GM21528 (cell line): ENCODE data around the gene STRADB.
A peak's percentile ranks its signal among the peaks of the same experiment; 100 is the strongest.
"Not testable (repeated sequence)": the region's sequence is repeated elsewhere in the genome, so short reads cannot be mapped to it uniquely, and the experiment has no call there.

ENCODE experiments used
- ATAC-seq: cut with Tn5 transposase; IDR thresholded peaks from one replicate; pipeline ENCODE4 v1.9.1; 2021; ENCODE audit warnings: mild to moderate bottlenecking, moderate library complexity; ENCODE audit not compliant: unreplicated experiment, low FRiP score

Gene STRADB

DNA sequence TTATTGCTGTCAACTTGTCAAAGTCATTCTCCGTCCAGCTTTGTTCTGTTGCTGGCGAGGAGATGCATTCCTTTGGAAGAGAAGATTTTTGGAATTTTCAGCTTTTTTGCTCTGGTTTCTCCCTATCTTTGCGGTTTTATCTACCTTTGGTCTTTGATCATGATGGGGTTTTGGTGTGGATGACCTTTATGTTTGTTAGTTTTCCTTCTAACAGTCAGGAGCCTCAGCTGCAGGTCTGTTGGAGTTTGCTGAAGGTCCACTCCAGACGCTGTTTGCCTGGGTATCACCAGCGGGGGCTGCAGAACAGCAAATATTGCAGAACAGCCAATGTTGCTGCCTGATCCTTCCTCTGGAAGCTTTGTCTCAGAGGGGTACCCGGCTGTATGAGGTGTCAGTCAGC lies 21.7 kb upstream of the STRADB start:
- ATAC-seq = not testable (repeated sequence)

DNA sequence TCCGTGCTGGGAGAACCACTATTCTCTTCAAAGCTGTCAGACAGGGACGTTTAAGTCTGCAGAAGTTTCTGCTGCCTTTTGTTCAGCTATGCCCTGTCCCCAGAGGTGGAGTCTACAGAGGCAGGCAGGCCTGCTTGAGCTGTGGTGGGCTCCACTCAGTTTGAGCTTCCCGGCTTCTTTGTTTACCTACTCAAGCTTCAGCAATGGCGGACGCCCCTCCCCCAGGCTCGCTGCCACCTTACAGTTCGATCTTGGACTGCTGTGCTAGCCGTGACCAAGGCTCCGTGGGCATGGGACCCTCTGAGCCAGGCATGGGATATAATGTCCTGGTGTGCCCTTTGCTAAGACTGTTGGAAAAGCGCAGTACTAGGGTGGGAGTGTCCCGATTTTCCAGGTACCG lies 21.2 kb upstream of the STRADB start:
- ATAC-seq = not testable (repeated sequence)

DNA sequence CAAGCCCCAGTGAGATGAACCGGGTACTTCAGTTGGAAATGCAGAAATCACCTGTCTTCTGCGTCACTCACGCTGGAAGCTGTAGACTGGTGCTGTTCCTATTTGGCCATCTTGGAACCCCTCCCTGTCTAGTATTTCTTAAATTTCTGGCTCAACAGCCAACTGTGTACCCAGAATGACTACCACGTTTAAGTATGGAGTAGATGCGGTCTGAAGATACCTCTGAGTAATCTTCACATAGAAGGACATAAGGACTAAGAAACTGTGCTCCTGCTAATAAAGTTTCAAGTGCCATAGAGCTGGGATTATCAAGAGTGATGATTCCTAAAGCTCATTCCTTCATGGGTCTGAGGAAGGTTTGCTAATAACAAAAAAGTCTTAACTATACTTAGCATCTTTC lies 20.7 kb upstream of the STRADB start:
- no peak for ATAC-seq

DNA sequence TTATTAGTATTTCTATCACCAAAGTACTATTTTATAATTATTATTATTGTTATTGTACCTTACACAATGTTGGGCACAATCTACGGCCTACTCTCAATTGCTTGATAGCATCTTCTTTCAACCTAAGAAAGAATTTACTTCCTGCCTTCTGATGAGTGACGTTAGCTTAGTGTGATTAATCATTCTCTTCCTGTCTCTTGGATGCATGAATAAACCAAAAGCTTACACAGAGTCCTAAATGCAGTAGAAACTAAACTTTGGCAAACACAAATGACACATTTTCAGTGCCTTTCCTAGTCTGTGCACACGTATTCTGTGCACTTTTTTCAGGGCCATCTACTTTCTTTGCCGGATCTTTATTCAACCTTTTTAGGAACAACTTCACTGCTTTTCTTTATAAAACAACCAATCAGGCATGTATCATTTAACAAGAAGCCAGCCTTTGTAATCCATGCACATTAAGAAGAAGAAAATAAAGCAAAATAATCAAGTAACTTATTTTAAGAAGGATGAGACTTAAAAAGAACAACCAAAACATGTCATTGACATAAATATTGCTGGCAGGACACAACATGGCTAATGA lies 19.4 kb upstream of the STRADB start:
- no peak for ATAC-seq

DNA sequence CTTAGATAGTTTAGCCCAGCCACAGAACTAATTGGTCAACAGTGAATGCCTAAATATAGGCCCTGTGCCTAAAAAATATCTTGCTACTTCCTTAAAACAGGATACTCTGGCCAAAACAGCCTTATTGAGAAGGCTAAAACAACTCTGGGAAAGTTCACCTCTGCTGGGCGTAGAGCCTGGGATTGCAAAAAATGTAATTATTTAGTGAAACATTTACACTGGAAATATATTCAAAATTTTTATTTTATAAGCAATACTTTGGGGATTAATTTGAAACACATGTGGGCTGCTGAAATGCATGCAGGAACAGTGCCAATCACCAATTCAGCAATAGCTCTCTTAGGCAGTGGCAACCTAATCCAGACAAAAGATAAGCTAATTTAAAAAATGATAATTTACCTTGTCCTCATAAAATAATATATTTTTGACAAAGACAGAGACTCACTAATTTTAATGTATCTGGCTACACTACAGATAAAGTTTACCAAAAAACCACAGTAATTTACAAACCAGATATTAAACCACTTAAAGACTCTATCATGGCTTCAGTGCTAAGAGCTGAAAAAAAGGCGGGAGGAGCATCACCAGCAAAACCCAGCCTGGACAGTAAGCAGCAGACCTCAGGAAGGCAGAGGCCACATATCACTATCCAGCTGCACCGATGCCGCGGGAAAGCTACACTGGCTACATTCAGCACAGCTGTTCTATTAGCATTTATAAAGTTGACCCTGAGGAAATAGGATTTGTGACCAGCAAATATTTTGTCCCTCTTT lies 18.7 kb upstream of the STRADB start:
- no peak for ATAC-seq

DNA sequence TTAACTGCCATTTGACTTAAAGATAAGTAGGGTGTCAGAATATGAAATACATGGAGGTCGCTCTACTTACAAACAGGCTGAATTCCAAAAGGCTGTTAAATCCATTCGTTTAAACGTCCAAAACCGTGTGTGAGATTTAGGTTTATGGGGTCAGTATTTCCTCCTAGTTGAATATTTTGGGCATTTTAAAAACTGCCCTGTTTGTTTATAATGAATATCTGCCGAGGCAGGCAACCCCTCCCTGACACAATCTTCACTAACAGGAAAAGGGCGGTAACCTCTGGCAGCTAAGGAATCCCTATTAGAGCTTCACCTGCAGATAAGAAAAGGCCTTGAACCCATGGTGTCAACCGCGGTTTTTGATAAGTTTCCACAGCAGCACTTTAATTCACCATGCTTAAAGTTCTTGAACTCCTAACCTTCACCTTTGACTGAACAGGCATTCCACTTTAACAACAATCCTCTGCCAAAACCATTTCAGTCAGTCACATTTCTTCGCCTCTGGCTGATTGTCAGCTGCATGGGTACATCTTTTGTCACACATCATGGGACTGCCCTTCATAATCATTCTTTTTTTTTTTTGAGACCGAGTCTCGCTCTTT lies 18.0 kb upstream of the STRADB start:
- no peak for ATAC-seq

DNA sequence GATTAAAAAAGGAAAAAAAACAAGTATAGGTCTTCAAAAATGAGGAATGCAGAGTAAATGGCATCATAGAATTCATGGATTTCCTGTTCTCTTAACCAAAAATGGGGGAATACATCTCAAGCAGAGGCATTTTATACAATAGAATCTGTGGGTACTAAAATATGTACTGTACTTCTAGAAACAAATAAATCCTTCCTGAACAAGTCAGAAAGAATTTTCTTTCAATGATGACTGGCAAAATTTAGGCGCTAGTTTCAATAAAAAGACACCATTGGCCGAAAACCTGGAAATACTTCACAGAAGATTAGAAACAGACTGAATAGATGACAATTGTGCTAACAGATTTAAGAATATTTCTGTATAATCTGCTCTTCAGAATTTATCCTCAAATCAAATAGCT lies 15.4 kb upstream of the STRADB start:
- ATAC-seq = no peak

DNA sequence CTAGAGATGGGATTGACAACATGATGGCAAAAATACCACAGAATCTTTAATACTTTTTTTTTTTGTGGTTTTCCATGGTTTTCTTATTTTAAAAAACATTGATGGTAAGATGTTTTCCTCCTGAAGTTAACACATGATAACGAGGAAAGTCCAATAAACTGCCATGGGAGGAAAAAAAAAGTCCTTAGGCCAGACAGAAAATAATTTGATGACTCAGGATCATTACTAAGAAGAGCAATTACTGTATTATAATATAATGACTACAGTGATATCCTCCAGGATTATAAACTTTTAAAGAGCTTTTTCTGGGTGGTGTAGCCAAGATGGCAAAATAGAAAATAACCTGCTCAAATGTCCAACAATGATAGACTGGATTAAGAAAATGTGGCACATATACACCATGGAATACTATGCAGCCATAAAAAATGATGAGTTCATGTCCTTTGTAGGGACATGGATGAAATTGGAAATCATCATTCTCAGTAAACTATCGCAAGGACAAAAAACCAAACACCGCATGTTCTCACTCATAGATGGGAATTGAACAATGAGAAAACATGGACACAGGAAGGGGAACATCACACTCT lies 12.1 kb upstream of the STRADB start:
- not testable (repeated sequence) for ATAC-seq

DNA sequence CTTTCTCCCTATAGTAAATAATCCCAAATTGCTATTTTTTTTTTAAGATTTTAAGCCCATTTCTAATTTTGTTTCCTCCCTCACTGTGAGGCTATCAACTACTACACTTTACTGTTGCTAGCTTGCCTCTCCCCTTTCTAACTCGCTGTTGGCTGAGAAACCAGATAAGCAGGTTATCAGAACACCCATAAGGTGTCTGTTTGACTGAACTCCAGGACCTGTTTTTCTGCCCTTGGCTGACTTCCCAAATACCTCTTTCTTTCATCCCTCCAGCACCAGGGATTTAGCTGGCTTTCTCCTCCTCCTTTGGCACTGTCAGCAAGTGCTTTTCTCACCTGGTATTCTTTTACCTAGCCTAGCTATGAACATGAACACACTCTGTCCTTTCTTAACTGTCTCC lies 11.4 kb upstream of the STRADB start:
- no peak for ATAC-seq

DNA sequence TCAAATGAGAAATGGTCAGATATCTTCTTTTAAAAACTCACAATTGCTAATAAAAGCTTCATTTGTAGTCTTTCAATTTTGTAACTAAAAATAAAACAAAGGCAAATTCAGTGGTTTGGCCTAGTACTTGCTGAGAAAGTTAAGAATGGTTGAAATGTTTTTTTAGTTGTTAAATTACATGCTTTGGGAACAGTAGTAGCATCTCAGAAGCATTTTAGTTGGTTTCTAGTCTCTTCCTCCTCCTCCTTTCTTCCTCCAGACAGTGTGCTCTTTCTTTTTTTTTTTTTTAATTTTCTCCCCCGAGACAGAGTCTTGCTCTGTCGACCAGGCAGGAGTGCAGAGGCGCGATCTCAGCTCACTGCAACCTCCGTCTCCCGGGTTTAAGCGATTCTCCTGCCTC lies 10.1 kb upstream of the STRADB start:
- ATAC-seq = peak; percentile 52

DNA sequence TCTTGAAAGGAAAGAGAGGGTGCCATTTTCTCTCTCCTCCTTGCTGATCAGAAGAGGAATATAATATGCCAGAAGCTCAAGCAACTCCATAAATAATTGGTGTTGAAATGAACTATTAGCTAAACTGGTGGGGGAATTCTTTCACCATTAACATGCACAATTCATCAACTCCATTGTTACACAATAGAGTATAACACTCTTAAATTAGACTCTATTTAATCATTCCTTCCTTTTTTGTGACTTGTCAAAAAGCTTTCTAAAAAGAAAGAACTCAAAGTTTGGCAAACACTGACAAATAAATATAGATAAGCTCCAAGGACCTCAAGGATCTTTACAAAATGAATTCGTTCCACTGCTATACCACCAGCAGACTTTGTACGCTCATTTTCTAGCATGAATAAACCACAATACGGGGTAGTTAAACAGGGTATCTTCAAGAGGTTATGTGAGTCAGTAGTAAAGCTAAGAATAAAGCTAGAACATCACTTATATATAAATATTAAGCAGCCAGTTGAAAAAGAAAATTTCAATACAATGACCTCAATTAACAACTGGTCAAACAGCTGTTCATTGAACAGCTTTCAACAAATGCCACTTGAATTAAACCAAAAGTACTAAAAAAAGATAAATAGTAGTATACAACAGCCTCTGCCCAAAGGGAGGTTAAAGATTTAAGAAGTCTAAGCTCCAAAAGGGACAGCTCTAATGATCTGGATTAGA lies 6.6 kb upstream of the STRADB start:
- no peak for ATAC-seq

DNA sequence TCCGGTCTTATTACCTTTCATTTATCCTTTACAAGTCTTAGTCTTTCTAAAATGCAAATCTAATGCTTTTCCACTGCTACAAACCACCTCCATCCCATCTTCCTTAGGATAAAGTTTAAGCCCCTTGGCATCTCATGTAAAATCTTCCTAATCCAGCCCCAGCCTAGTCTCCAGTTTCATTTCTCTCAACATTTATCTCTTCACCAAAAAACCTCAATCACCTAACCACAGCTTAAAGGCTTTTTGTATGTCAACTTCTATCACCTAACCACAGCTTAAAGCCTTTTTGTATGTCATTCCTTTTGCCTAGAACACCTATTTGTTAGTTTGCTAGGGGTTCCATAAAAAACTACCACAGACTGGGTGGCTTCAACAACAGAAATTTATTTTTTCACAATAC lies 4.5 kb upstream of the STRADB start:
- ATAC-seq = no peak

DNA sequence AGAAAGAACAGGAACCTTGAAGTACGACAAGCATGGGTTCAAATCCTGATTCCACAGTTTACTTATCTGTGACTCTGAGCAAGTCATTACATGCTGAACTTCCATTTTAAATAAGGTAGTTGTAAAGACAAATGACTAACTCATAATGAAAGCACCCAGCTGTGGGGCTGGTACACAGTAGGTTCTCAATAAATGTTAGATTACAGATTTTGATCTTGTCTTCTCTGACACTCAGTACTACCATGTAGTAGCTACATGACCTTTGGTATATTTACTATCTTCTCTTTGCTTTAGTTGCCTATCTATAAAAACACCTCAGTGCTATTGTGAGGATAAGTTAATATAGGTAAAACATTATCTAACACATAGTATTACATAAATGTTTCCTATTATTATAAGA lies 3.5 kb upstream of the STRADB start:
- ATAC-seq = no peak

DNA sequence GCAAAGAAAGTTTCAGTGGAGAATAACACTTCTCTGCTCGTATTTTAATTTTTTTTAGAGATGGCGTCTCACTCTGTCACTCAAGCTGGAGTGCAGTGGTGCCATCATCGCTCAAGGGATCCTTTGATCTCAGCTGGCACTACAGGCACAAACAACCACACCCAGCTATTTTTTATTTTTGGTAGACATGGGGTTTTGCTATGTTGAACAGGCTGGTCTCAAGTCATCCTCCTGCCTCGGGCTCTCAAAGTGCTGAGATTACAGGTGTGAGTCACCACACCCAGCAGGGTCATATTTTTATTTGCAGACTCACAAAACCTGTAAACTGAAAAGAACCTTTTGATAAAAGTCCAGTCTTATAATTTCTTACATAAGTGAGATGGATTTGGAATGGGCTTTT lies 2.8 kb upstream of the STRADB start:
- ATAC-seq = no peak

DNA sequence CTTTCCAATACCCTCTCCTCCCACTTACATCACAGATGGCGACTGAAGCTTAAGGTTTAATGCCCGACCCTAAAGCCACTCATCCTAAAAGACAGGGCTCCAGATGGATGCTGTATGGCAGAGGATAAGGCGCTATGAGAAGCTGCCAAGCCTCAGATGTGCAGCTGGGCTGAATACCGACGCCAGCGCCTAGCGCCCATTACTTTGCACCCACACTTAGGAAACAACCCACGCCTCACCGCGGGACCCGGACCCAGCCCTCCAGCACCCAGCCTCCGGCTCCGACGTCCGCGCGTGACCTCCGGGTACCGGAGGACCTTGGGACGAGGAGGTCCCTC lies 617 bp upstream of the STRADB start:
- ATAC-seq = peak; percentile 26

DNA sequence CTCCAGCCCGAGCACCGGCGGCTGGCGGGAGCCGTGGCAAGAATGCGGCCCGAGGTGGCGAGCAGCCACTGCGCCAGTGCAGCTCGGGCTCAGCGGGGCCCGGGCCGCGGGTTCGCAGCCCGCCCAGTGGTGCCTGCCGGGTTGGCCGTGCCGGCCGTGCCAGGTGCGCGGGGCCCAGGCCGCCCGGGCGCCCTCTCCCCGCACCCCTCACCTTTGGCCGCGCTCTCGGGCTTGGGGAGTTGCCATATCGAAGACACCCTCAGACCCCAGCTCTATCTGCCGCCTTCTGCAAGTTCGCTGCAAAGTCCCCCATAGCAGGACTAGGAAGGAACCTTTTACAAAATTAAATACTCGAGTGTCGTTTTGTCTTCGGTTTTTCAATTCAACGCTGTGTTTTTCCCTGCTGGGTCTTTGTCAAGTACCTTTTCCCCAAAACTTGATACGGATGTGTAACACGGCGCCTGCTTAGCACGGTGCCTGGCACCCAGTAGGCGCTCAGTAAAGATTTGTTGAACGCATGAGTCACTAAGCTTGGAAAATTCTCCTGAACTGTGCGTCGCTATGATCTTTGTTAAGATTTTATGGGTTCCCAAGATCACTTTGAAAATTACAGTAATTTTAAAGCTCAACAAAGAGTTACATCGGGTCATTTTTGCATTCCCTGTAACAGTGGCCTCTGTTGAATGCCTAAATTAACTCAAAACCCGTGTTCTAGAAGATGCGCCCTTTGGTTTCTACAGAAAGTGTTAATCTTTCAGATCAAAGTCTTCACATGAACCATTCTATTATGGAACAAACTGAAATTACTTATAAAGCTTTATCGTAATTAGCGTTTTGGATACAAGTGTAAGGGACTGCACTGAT lies 750 bp downstream of the STRADB start:
- ATAC-seq = no peak

DNA sequence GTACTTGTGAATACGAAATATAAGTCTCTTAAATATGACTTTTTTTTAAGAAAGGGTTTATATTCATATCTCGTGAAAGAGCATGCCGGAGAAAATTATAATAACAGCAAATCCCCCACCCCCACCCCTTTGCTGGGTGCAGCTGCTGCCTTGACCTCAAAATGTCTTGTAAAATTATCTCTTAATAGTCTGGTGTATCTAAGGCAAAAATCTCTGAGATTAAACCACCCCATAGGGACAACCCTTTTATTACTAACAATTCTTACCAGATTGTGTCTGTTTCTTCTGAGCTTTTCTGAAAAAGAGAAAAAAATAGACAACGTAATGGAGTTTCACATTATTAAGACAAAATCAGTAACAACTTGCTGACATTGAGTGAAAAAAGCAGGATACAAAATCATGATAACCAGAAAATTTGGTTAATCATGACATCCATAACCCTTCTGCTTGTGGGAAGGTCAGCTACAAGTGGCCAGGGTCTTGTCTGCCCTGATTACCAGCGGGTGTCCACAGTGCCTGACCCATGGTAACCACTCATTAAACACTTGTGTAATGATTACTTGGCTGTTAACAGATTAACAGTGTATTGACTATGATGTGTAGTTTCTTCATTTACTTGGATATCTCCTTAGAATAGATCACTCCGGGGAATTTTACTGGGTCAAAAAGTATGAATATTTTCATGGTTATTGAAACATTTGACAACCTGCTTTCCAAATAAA lies 1.5 kb downstream of the STRADB start:
- ATAC-seq = no peak

DNA sequence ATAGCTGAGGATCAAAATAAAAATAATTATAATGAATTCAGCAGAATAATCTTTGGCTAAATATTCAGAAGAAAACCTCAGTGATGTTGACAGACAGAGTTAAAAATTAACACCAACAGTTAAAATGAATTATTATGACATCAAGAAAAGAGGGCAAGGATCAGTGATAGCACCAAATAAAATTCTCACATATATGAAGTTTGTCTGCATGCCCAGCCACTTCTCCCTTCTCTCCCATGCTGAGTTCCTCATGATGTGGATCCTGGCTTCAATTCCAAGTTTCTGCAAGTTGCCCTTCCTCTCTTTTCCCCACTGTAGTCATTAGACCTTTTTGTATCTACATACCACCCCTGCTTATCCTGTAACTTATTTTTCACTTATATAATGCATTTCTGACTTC lies 6.8 kb downstream of the STRADB start:
- no peak for ATAC-seq

DNA sequence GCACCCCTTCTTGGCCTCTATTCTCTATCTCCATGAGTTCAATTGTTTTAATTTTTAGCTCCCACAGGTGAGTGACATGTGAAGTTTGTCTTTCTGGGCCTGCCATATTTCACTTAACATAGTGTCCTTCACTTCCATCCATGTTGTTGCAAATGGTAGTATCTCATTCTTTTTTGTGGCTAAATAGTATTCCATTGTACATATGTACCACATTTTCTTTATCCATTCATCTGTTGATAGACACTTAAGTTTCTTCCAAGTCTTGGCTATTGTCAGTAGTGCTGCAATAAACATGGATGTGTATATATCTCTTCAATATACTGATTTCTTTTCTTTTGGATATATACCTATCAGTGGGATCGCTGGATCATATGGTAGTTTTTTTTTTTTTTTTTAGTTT lies 9.0 kb downstream of the STRADB start:
- ATAC-seq = no peak

DNA sequence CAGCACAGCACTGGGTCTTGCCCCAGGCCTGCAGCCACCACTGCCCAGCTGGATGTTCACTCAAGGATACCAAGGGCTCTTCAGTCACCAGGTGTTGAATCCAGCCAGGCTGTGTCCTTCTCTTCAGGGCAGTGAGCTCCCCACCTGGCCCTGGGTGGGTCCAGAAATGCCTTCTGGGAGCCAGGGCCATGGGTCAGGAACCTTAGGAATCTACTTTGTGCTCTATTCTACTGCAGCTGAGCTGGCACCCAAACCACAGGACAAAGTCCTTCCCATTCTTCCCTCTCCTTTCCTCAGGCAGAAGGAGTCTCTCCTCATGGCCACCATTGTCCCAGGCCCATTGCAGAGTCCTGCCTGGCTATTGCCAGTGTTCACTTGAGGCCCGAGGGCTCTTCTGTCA lies 13.0 kb downstream of the STRADB start:
- no peak for ATAC-seq
